GM04503 (cell line): ENCODE results near the gene FGFR2.

Source experiments
- DNase-seq: peaks from one replicate; pipeline ENCODE4 v3.0.0-alpha.2; 2012; ENCODE audit warnings: low read depth

Gene FGFR2

DNA sequence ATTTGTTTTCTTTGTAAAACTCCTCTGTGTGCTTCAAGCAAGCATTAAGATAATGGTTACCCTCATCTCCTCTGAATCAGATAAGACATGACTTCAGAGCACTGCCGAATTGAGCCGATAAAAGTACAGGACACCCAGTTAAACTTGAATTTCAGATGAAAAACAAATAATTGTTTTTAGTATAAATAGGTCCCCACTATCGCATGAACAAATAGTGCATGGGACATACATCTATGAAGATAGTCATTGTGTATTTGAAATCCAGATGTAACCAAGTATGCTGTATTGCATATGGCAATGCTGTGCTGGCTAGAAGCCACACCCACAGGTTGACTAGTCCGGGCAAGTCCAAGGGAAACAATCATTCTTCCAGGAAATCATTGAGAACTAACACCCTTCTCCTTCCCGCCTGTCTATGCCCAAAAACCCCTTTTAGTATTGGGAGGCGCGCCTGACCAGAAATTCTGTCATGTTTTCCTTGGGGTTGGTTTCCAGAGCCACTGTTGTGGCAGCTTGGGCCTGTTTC, 12.6 kb upstream of the FGFR2 start:
- no peak for DNase-seq

DNA sequence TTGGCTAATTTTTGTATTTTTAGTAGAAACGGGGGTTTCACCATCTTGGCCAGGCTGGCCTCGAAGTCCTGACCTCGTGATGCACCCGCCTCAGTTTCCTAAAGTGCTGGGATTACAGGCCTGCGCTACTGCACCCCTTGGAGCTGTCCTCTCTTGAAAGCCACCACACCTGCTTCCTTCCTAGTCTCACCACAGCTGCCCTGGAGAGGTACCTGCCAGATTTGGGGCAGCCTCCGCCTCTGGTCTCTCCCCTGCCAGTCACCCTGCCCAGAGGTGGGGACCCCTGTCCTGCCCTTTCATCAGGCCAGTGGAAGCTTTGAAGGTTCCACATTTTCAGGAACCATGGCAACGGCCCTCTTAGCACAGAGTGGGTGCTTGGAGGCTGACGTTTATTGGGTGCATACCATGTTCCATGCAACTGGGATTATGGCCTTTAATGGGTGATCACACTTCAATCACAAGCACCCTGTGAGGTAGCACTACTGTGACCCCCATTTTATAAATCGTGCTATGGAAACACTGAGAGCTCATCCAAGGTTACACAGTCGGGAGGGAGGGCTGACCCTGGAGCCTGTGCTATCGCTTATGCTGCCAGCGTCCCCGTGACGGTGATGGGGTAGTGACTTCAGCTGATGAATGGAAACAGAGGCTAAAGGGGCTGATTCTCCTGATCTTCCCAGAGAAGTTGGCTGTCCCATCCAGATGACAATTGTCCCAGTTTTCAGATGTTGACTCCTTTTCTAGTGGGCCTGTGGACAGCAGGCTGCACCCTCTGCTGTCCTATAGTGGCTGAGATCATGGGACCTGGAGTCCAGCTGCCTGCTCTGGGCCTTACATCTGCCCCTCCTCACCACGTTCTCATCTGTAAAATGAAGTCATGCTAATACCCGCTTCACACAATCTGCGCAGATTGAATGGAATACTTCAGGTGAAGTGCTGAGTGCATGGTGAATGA, 11.5 kb upstream of the FGFR2 start:
- DNase-seq = no peak

DNA sequence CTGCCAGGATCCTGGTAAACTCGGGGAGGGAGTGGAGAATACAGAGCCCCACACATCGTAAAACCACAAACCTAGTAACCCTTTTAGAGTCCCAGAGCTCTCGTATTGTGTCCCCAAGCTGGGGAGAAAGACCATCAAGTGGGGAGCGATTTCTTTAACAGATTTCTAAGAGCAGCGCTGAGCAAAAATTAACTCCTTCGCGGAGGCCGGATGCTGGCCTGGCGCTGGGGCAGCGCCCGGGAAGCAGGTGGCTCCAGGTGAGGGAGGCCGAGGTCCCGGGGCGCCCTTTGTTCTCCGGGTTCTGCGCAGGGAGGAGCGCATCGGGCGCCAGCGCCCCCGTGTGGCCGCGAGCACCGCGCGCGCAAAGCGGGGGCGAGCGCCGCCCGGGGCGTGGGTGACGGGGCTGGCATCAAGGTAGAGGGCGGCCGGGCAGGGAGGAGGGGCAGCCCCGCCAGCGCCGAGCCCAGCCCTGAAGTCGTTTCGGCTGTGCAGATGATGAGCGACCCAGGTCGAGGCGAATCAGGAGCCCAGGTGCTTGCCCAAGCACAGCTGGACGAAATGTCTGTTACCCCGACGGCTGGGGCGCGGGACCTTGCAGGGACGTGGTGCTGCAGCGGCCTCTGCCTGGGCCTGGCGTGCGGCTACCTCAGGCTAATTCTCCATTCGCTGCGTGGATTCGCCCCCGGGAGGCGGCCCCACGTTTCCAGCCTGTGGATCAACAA, 10.4 kb upstream of the FGFR2 start:
- no peak for DNase-seq

DNA sequence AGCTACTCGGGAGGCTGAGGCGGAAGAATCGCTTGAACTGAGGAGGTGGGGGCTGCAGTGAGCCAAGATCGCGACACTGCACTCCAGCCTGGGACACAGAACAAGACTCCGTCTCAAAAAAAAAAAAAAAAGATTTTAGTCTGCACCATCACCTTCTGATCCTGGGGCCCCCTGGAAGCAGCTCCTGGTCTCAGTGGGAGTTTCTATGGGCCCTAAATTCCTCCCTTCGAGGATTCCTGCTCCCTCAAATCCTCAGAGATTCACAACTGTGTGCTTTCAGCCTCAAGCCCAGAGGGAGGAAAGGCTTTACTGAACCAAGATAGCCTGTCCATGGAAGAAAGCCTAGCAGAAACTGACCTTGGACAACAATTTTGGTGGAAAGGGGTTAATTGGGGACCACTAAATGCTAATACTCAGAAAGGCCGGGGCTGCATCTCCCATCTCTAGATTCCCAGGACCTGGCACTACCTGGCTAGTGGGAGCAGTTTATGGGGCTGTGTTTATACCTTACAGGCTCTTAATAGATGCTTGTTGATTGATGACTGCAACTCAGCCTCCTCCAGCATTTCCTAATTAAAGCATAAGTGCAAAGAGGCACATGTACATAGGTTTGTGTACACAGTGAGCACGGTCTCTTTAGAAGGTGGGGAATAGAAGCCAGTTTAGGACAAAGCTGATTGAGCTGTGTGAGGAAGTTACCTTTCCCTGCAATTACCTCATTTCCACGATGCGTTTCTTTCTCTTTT, 9.2 kb upstream of the FGFR2 start:
- DNase-seq = no peak

GRCh38 chr10:121605708-121606107, 7.5 kb upstream of the FGFR2 start:
- DNase-seq = no peak

GRCh38 chr10:121601458-121601857, 3.2 kb upstream of the FGFR2 start:
- DNase-seq = no peak

DNA sequence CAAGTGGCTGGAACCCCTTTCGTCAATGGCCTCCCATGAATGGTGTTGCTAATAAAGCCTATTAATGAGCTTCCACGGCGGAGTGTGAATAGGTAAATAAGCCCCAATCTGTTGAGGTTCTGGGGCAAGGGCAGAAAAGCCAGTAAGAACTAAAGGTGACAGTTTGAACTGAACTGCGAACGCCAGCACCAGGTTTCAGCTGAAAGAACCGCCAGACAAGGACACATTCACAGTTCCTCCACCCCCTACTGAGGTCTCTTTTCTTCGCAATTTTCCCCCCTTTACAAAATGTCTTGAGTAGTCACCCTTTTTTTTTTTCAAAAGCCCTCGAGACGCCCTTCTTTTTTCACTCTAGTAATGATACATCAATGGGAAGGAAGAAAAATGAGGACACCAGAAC, 2.4 kb upstream of the FGFR2 start:
- no peak for DNase-seq

- no peak for DNase-seq
These were observed 1.7 kb upstream of the FGFR2 start for GRCh38 chr10:121599947-121600346.

DNA sequence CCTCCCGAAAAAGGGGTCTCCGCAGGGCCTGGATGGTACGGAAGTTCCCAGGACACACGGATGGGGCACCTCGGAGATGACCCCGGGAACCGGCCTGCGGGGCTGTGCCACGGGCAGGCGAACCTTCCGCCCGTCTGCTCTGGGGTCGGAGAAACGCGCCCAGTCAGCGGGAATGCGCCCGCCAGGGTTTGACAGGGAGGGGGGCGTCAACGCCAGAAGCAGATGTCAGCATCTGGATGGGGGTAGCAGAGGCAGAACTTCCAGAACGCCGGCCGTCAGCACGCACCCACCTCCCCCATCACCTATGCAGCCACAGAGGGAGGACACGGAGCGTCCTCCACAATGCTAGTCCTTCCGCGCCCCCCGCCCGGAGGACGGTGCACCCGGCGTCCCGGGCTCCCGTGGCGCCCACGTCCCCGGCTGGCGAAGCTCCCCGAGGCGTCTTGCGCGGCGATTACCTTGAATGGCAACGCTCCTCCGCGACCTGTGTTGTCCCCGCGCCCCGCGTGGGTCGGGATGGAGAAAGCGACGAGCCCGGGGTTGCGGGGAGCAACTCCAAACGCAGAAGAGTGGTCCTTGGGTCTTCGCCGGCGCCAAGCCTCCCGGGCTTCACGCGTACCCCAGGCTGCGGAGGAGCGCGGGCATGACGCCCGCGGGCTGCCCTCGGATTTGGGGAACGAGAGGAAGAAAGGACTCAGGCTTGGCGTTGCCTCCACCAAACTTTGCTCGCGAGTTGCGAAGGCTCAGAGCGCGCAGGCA, 561 bp downstream of the FGFR2 start:
- no peak for DNase-seq

- DNase-seq = no peak
These were observed 1.3 kb downstream of the FGFR2 start for GRCh38 chr10:121596689-121597503.

DNA sequence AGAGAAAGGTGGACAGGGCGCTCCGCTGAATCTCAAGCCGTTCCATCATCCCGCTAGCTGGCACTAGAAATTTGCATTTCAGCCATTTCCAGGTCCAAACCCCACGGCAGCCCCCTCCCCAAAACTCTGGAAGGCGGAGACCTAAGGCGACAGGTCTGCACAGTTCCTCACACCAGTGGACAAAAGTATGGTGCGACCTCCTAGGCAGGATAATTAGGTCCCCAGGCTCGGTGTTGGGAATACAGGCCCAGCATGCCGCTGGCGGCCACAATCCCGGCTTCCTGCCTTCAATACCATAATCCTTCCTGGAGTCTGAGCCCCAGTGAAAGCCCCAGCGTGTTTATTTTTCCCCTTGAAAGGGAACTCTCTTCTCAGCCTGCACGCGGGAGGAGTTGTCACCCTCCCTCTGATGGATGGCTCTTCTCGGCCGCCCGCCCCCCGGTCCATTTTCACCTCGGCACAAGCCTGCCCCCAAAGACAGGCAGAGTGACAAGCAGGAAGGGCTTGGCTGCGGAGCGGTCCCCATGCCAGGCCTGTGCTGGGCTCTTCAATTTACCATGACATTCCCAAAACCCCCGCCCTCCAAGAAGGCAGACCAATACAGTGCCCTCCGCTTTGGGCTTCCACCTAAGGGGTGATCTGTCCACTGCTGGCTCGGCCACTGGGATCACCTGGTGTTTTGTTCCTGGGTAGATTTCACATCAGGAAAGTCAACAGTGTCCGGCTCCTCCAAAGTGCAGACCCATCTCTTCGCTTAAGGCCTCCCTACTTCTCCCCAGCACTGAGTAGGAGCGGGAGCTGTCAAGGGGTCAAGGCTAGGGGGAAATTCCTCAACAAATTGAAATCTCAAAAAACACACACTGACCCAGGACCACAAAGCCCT, 2.2 kb downstream of the FGFR2 start:
- no peak for DNase-seq

DNA sequence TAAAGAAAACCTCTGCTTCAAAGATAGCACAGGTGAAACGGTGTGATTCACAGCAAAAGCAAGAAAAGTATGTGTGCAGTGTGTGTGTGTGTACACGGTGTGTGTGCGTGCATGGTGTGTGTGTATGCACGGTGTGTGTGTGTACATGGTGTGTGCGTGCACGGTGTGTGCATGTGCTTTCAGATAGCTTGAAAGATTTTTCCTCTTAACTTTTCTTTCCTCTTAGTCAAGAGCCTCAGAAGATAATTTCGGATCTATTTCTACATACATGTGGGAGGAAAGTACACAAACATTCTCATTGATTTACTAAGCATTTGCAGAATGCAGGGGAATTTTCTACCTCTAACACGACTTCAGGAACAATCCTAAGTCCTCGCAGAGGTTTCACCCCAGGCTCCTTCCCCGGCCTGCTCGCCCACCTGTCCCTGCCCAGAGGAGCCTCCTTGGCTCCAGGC, 2.9 kb downstream of the FGFR2 start:
- DNase-seq = no peak

DNA sequence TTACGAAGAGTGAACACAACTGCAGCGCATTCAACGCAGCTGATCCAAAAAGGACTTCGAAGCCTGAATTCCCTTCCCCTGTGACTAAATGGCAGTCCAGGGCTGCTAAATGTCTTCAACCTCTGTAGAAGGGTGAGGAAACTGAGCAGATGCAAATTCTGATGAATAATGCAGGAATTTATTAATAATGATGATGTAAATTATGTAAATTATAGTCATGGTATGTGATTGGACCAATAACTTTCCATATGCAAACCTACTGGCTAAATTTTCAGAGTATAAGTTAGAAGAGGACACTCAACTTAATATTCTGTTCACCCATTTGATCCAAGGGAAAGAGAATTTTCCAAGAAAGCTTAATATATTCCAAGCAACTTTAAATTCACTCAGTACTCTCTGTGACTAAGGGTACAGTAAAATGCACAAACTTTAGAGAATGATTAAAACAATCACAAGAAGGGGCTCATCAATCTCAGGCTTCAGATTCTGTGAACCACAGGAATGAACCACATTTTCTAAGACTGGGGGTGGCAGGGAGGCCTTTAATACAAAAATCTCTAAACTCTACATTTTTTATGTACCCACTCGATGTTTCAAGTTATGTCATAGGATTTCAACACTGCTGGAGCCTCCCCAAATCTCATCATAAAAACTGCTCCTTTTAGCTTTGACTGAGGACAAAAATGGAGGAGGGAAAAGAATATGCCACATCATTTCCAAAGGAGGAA, 3.5 kb downstream of the FGFR2 start:
- DNase-seq = peak; percentile 8

- DNase-seq = no peak
These were observed 4.2 kb downstream of the FGFR2 start for GRCh38 chr10:121594076-121594475.

- DNase-seq = no peak
These were observed 4.8 kb downstream of the FGFR2 start for GRCh38 chr10:121593281-121594075.

- DNase-seq = no peak
These were observed 5.9 kb downstream of the FGFR2 start for GRCh38 chr10:121592155-121592890.

GRCh38 chr10:121591186-121591585, 7.1 kb downstream of the FGFR2 start:
- no peak for DNase-seq
